Right forelimb (tissue), 1 donor: ENCODE data around the gene HES3.
A peak's percentile ranks its signal among the peaks of the same experiment; 100 is the strongest.

Experiments
- DNase-seq: peaks from one replicate; pipeline ENCODE4 v3.0.0-alpha.2; 2018

HES3 gene, protein sequence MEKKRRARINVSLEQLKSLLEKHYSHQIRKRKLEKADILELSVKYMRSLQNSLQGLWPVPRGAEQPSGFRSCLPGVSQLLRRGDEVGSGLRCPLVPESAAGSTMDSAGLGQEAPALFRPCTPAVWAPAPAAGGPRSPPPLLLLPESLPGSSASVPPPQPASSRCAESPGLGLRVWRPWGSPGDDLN

DNA sequence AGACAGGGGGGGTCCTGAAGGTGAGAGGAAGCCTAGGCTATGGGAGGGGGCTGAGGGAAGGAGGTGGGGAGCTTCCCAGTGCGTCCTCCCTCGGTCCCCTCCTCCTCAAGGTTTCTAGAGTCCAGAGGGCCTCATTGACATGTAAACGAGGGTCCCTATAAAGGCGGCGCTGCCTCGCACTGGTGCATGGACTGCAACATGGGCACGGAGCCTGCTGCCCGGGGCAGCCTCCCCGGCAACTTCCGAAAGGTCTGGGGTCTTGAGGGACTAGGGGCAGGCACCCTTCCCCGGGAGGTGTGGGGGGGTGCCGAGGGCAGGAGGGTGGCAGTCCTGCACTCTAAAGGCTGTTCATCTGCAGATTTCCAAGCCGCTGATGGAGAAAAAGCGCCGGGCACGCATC is at the start of gene HES3:
Gene HES3, plus strand, starts transcription at position 187 of the 400 bp plus-strand sequence. Its CDS starts 187 bp downstream, at position 374.
- no peak for DNase-seq

- DNase-seq = no peak
These were observed 46.1 kb upstream of the HES3 start for GRCh38 chr1:6197746-6198427.

DNA sequence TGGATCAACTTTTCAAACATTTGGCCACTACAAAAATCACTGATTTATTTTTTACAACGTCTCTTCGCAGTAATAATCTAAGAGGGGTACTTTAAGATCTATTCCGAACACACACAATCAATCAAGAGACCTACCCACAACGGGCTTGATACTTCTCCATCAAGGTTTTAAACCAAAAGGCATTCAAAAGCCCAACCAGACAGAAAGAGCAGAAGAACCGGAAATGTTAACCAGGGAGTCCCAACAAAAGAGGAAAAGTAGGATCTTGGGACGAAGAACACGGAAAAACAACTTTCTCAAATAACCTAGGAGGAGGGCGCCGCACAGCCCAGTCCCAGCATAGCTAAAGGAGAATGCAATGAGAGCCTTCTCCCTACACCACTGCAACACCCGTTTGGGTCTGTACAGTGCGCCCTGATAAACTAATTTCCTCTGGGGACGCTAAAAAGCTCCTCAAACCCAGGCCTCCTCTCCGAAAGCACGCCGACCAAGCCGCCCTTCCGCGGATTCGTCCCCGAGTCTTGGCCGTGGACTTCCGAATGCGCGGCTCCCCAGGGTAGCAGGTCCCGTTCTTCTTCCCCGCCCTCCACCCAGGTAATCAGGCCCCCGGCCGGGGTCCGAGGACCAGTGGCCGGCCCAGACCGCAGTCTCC is 45.2 kb upstream of the HES3 start:
- no peak for DNase-seq

GRCh38 chr1:6199298-6200187 is 44.4 kb upstream of the HES3 start, which contains the start of gene RPL22:
Gene RPL22 (minus strand): TSS chr1:6199595. CDS start chr1:6199573, 22 bp downstream.
- DNase-seq = peak; percentile 97

DNA sequence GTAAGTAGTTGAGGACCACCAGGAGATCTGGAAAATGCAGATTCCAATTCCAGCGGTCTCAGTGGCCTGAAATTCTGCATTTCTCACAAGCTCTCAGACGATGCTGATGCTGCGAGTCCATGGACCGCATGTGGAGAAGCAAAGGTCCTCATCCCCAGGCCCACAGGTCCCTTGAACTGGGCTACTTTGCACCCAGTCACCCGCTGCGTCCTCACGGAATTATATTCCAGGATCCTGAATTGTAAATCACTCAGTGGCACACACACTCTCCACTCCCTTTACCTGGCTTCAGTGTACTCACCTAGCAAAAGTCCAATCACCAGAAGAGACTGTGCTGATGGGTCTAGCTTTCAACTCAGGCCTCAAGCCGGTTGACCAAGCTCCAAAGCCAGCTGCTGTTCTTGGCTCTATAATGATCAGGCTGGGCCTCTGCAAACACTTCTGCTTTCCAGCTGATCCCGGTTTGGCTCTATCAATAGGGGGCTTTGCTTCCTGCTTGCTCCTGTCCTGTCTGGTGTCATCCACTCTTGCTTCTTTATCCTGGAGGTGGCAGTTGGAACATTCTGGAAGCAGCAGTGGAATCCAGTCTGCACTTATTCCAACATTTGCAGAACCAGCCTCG is 43.7 kb upstream of the HES3 start:
- DNase-seq = no peak

DNA sequence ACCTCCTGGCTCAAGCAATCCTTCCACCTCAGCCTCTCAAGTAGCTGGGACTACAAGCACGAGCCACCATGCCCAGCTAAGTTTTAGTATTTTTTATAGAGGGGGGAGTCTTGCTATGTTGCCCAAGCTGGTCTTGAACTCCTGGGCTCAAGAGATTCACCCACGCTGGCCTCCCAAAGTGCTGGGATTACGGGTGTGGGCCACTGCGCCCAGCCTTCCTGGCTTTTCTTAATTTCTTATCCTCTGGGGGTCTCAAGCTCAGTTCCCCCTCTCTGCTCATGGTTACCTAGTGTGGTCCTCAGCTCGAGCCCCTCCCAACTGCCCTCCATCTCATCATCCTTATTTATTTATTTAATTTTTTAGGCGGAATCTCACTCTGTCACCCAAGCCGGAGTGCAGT is 41.7 kb upstream of the HES3 start:
- DNase-seq = no peak

DNA sequence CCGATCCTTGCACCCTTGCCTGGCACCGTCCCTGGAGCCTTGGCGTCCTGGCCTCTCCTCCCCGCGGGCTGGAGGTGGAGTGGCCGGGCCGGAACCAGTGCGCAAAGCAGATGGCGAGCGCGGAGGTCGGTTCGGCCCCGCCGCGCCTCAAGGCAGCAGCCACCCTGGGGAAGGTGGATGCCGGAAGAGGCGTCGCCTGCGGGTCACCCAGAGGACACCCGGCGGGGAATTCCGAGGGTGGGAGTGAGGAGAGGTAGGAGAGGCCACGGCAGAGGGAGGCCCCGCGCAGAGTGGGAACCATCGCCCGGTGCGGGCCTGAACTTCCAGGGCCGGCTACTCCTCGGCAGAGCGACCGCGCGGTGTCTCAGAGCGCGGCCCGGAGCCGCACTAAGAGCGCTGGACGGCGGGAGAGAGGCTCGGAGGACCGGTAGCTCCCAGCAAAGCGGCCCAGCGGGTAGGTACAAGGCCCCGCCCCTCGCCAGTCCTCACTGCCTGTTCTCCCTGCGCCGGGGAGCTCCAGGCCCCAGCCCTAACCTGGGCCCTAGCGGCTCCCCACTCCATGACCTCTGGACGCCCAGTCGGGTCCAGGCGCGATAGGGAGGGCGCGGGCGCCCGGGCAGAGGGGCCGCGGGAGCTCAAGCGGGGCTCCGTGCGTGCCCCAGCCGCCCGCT is 38.0 kb upstream of the HES3 start, which contains the start of gene RNF207:
Gene RNF207, plus strand, starts transcription at position 271 of the 671 bp plus-strand sequence. CDS start 417 bp downstream, outside the sequence.
- peak; percentile 76 for DNase-seq

- no peak for DNase-seq
These were observed 37.5 kb upstream of the HES3 start for GRCh38 chr1:6206520-6206855.

- DNase-seq = no peak
These were observed 36.7 kb upstream of the HES3 start for GRCh38 chr1:6207075-6207885.

DNA sequence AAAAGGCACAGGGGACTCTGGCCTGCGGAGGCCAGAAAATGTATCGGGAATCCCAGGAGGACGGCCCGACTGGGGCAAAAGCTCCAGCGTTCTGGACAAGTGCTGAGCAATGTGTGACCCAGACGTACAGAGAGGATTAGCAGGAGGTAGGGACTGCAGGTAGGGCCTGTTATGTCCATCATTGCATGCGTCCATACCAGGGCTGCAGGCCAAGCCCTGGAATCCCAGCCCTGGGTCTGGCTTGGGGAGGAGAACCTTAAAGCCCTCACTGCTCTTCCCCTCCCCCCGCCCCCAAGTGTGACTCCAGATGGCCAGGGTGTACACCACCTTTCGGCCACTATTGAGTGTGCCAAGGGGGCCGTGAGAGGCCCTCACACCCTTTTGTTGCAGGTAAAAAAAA is 36.1 kb upstream of the HES3 start:
- no peak for DNase-seq

DNA sequence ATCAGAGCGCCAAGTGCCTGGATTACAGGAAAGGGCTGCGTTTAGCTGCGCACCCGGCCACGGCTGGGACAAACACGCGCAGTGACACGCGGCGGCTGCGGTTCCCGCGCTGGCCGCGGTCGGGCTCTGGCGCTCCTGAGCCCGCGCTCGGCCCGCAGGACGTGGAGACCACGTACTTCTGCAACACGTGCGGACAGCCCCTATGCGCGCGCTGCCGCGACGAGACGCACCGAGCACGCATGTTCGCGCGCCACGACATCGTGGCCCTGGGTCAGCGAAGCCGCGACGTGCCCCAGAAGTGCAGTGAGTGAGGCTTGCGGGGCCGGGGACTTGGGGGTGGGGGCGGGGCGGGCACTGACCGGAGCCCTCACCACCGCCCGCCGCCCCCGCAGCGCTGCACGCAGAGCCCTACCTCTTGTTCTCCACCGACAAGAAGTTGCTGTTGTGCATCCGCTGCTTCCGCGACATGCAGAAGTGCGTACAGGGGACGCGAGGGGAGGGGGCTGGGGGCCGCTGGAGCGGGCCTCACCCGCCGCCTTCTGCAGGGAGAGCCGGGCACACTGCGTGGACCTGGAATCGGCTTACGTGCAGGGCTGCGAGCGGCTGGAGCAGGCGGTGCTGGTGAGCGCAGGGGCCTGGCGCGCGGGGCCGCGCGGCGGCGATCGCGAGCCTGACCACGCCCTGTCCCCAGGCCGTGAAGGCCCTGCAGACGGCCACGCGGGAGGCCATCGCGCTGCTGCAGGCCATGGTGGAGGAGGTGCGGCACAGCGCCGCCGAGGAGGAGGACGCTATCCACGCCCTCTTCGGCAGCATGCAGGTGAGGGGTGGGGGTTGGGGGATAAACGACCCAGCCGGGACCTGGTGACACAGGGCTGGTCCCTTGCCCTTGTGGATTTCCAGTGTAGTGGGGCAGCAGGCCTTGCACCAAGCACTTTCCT is 35.0 kb upstream of the HES3 start:
- peak; percentile 73 for DNase-seq

DNA sequence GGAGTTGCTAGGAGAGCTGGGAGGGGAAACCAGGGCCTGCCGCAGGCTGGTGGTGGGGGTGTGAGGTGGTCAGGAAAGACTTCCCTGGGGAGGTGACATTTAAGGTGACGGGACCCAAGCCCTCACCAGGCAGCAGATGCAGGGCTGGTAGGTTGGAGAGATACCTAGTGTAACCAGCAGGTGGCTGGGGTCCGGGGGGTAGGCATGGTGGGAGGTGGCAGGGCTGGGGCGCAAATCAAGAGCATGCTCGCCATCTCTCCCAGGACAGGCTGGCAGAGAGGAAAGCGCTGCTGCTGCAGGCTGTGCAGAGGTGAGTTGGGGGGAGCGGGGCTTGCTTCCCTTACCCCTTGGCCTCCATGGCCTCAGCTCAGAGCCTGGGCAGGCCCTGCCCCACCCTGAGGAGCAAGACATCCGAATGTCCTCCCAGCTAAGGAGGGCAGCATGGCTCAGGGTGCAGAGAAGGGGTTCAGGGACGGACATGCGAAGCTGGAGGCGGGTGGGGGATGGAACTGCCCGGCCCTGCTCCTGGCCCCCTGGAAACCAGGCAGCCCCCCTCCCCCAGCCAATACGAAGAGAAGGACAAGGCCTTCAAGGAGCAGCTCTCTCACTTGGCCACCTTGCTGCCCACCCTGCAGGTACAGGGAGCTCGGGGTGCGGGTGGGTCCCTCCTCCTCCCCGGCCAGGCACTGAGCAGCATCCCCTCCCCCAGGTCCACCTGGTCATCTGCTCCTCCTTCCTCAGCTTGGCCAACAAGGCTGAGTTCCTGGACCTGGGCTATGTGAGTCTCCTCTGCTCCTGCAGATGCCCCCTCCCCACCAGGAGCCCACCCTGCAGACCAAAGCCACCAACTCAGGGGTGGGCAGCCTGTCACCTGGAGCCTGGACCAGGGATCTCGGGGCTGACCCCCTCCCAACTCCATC is 34.1 kb upstream of the HES3 start:
- DNase-seq = no peak

DNA sequence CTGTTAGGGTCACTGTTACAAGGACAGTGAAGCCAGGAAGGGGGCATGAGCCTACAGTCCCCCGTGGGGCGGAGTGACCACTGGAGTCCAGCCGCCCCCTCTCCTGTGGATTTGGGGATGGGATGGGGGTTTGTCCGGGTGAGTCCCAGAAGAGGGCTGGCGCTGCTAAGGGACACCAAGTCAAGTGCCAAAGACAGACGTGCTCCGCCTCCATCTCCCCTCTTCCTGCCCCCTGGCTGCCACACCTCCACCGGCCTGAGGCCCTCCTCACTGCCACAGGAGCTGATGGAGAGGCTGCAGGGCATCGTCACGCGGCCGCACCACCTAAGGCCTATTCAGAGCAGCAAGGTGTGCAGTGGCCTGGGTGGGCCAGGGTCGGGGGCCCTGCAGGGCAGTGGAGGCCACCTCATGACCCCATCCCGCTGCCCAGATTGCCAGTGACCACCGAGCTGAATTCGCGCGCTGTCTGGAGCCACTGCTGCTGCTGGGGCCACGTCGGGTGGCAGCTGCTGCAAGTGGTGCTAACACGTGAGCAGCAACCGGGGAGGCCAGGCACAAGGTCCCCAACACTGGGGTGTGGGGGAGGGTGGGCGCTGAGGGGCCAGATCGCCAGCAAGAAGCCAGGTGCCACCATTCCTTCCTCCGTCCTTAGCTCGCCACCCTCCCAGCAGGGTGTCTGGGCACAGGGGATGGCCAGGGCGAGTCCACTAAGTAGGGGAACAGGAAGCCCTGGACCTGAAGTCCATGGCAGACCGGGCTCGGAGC is 33.2 kb upstream of the HES3 start:
- no peak for DNase-seq

GRCh38 chr1:6211731-6212130 is 32.2 kb upstream of the HES3 start:
- no peak for DNase-seq

- no peak for DNase-seq
These were observed 31.6 kb upstream of the HES3 start for GRCh38 chr1:6212193-6212959.

GRCh38 chr1:6218375-6219164 is 25.4 kb upstream of the HES3 start:
- no peak for DNase-seq
